Heart left ventricle (tissue), 13 donors: ENCODE results near the gene TSC22D1.

Source experiments
- CTCF ChIP-seq, 12 donors: fragments of 200-600 bp; sonication (generic) in 4 of 12; IDR thresholded peaks; one replicate each; pipeline versions ENCODE4 v1.5.0 to v1.8.0; 2018 to 2022; ENCODE audit warnings: antibody characterized with exemption in 12 of 12, mild to moderate bottlenecking in 5 of 12
- POLR2A ChIP-seq, 2 donors: fragments of 450-650 bp; IDR thresholded peaks; one replicate each; pipeline ENCODE4 v1.6.1; 2017; ENCODE audit warnings: antibody characterized with exemption in 2 of 2, mild to moderate bottlenecking in 2 of 2, moderate library complexity in 2 of 2
- donor health status: ischemic (EF 13 %, LVEDD 7.1; RV severe dilation, severe dysfunction).
- donor health status: DM: no; HTN: yes; CAD: no.
- donor health status: DM: no; HTN: no; CAD: no.
- donor health status: ischemic (EF 25% LVEDD 6.9; RV normal size, moderate dysfunction).
- donor health status: ischemic (EF 25% LVEDD 5.7; RV mildly dilated, moderate dysfunction).
- donor health status: ischemic (EF 35%, LVEDD 5.7; RV mildly dilated, moderate dysfunction).
- donor health status: nonischemic (EF 11% LVEDD 7.7; RV severe dilation, severe dysfunction).
- donor health status: DM: yes; HTN: yes; CAD: no.
- donor health status: PGD.
- donor health status: ischemic (EF 29% LVEDD 5.4; RV normal size, mild dysfunction).
- donor health status: nonischemic (EF 23%, LVEDD 6.1; RV moderate dilation, normal function).

- no peak for TF ChIP-seq POLR2A (IDR thresholded peaks at IDR 0.05)
- TF ChIP-seq CTCF (IDR thresholded peaks at IDR 0.05): no peak
Observed at GRCh38 chr13:44421853-44422525, 154.1 kb downstream of the TSC22D1 start.
